ENCODE measurements around the gene GAA.

- no peak for TF ChIP-seq CTCF (IDR thresholded peaks at IDR 0.05; ENCODE audit: control extremely low read depth in 1 of 3, insufficient read depth in 1 of 3, low read depth in 1 of 3, low read length in 3 of 3)
- TF ChIP-seq BCL11A (IDR thresholded peaks at IDR 0.05; ENCODE audit: low read depth in 2 of 2, low read length in 2 of 2) = no peak
- no peak for TF ChIP-seq USF2 (IDR thresholded peaks at IDR 0.05; ENCODE audit: low read length)
These were observed 16.6 kb upstream of the GAA start for GRCh38 chr17:80084773-80085172.
